Glutamatergic neuron (in vitro differentiated cells): Measurements from ENCODE around the gene GHR. TPM values are rescaled to one million over a fixed set of nuclear protein-coding genes. Genes with fewer than 3 reads are reported as not detected.

Experiments
- DNase-seq: peaks from one replicate; pipeline ENCODE4 v3.0.0; 2022
- H3K27ac Mint-ChIP-seq: one replicate; pipeline ENCODE4 v1.8.0; 2020; ENCODE audit warnings: mild to moderate bottlenecking, mixed read lengths, inconsistent platforms; ENCODE audit not compliant: unreplicated experiment
- H3K27me3 Mint-ChIP-seq: one replicate; pipeline ENCODE4 v1.8.0; 2020; ENCODE audit warnings: mild to moderate bottlenecking, moderate library complexity, mixed read lengths, inconsistent platforms; ENCODE audit not compliant: unreplicated experiment
- H3K36me3 Mint-ChIP-seq: one replicate; pipeline ENCODE4 v1.8.0; 2020; ENCODE audit warnings: mild to moderate bottlenecking, mixed read lengths, inconsistent platforms; ENCODE audit not compliant: unreplicated experiment
- H3K4me1 Mint-ChIP-seq: one replicate; pipeline ENCODE4 v1.8.0; 2020; ENCODE audit warnings: mild to moderate bottlenecking, low read depth, mixed read lengths, inconsistent platforms; ENCODE audit not compliant: unreplicated experiment
- H3K4me3 Mint-ChIP-seq: one replicate; pipeline ENCODE4 v1.8.0; 2020; ENCODE audit warnings: mild to moderate bottlenecking, mixed read lengths, inconsistent platforms; ENCODE audit not compliant: unreplicated experiment
- H3K9me3 Mint-ChIP-seq: one replicate; pipeline ENCODE4 v1.8.0; 2020; ENCODE audit warnings: mild to moderate bottlenecking, moderate library complexity, mixed read lengths, inconsistent platforms; ENCODE audit not compliant: unreplicated experiment
- total RNA-seq: library from RNA; stranded (reverse); fragmentation: NEBNext Ultra II Directional; extraction: Animal tissue kit (Norgen Biotek cat#: 25700); gene quantifications from one replicate; pipeline ENCODE4 v1.2.1, GENCODE V29; 2021; ENCODE audit not compliant: unreplicated experiment
- TF ChIP-seq, protein P1 (sequence below): fragments of 200-600 bp; sonication (generic); IDR thresholded peaks from one replicate; pipeline ENCODE4 v1.5.0; 2021; ENCODE audit not compliant: partially characterized antibody, unreplicated experiment

The GHR gene
- total RNA-seq, 1 donor from 2014 or later = not detected

GRCh38 chr5:42582723-42583122 lies 159.5 kb downstream of the GHR start:
- peaks cover 2% of the 10 kb centered on the region for H3K27me3 Mint-ChIP-seq

GRCh38 chr5:42583322-42583721 lies 160.1 kb downstream of the GHR start:
- Mint-ChIP-seq H3K4me3 (no peak overlapping the region), H3K27me3 (peaks cover 2% of the 10 kb centered on the region), H3K36me3 (peaks cover 5% of the 10 kb centered on the region), H3K27ac (no peak overlapping the region), H3K9me3 (no peaks in the 10 kb centered on the region), H3K4me1 (no peaks in the 10 kb centered on the region)
- TF ChIP-seq, protein P1, sequence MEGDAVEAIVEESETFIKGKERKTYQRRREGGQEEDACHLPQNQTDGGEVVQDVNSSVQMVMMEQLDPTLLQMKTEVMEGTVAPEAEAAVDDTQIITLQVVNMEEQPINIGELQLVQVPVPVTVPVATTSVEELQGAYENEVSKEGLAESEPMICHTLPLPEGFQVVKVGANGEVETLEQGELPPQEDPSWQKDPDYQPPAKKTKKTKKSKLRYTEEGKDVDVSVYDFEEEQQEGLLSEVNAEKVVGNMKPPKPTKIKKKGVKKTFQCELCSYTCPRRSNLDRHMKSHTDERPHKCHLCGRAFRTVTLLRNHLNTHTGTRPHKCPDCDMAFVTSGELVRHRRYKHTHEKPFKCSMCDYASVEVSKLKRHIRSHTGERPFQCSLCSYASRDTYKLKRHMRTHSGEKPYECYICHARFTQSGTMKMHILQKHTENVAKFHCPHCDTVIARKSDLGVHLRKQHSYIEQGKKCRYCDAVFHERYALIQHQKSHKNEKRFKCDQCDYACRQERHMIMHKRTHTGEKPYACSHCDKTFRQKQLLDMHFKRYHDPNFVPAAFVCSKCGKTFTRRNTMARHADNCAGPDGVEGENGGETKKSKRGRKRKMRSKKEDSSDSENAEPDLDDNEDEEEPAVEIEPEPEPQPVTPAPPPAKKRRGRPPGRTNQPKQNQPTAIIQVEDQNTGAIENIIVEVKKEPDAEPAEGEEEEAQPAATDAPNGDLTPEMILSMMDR = peak; percentile 84
- no peak for DNase-seq

More at GRCh38 chr5:42582723-42583122, 159.5 kb downstream of the GHR start:
- H3K4me3 Mint-ChIP-seq = no peak overlapping the region
- no peaks in the 10 kb centered on the region for H3K9me3 Mint-ChIP-seq
- peaks cover 5% of the 10 kb centered on the region for H3K36me3 Mint-ChIP-seq
- no peak overlapping the region for H3K27ac Mint-ChIP-seq
- TF ChIP-seq, protein P1 = no peak
- no peaks in the 10 kb centered on the region for H3K4me1 Mint-ChIP-seq
- DNase-seq = no peak

GRCh38 chr5:42586625-42587024 lies 163.4 kb downstream of the GHR start:
- Mint-ChIP-seq H3K4me3 (no peak overlapping the region), H3K27ac (no peak overlapping the region), H3K27me3 (peaks cover 2% of the 10 kb centered on the region), H3K4me1 (no peaks in the 10 kb centered on the region), H3K9me3 (no peaks in the 10 kb centered on the region), H3K36me3 (peaks cover 5% of the 10 kb centered on the region)
- no peak for DNase-seq
- TF ChIP-seq, protein P1 = no peak

- H3K9me3 Mint-ChIP-seq = no peaks in the 10 kb centered on the region
- H3K4me1 Mint-ChIP-seq = no peaks in the 10 kb centered on the region
- H3K27ac Mint-ChIP-seq = no peak overlapping the region
- H3K36me3 Mint-ChIP-seq = peaks cover 5% of the 10 kb centered on the region
- TF ChIP-seq, protein P1 = no peak
- H3K4me3 Mint-ChIP-seq = no peak overlapping the region
- DNase-seq = no peak
- peaks cover 2% of the 10 kb centered on the region for H3K27me3 Mint-ChIP-seq
These were observed 164.0 kb downstream of the GHR start for GRCh38 chr5:42587096-42587723.

DNA sequence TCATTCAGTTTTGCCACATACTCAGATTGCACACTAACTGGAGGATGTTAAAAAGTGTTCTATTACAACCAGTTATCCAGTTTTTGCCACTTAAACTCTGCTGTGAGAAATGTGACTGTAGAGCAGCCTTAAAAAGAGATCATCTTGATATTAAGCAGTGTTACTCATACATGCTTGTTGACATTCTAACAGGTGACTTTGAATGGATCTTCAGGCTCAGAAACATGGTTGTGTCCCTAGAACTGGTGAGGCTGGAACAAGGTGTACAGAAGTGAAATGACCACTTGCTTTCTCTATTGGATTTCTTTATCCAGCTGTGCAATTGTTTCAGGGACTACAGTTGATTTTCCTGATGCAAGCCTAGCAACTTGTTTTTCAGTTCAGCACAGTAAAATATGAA lies 167.3 kb downstream of the GHR start:
- no peaks in the 10 kb centered on the region for H3K36me3 Mint-ChIP-seq
- no peaks in the 10 kb centered on the region for H3K9me3 Mint-ChIP-seq
- TF ChIP-seq, protein P1 = no peak
- peaks cover 2% of the 10 kb centered on the region for H3K4me1 Mint-ChIP-seq
- no peak for DNase-seq
- no peak overlapping the region for H3K27ac Mint-ChIP-seq
- H3K4me3 Mint-ChIP-seq = no peak overlapping the region
- H3K27me3 Mint-ChIP-seq = peaks cover 1% of the 10 kb centered on the region
